Neural progenitor cell (in vitro differentiated cells): ENCODE data around the gene KRTAP17-1. TPM values are rescaled to one million over a fixed set of nuclear protein-coding genes. Genes with fewer than 3 reads are reported as not detected.

Experiments used
- DNase-seq: peaks from one replicate; pipeline ENCODE4 v3.0.0-alpha.2; 2016; ENCODE audit warnings: low spot score
- H2AFZ ChIP-seq: fragments of 200-600 bp; sonication (generic); replicated peaks from 2 replicates; pipeline ENCODE4 v1.6.1; 2016; ENCODE audit warnings: antibody characterized with exemption
- H3F3A ChIP-seq: fragments of 200-600 bp; sonication (generic); 2 replicates; pipeline ENCODE4 v1.6.1; 2016; ENCODE audit warnings: antibody characterized with exemption, low read depth
- H3K27ac ChIP-seq: fragments of 200-600 bp; sonication (generic); 2 replicates; pipeline ENCODE4 v1.5.1; 2016; ENCODE audit warnings: mild to moderate bottlenecking
- H3K27me3 ChIP-seq: fragments of 200-600 bp; sonication (generic); 2 replicates; pipeline ENCODE4 v1.6.1; 2016; ENCODE audit warnings: mild to moderate bottlenecking, moderate library complexity
- H3K36me3 ChIP-seq: fragments of 200-600 bp; sonication (generic); 2 replicates; pipeline ENCODE4 v1.5.1; 2016
- H3K4me1 ChIP-seq: fragments of 200-600 bp; sonication (generic); 2 replicates; pipeline ENCODE4 v1.6.1; 2016; ENCODE audit warnings: mixed run types
- H3K4me2 ChIP-seq: fragments of 200-600 bp; sonication (generic); 2 replicates; pipeline ENCODE4 v1.6.1; 2016
- H3K4me3 ChIP-seq: fragments of 200-600 bp; sonication (generic); 2 replicates; pipeline ENCODE4 v1.5.1; 2016
- H3K79me2 ChIP-seq: fragments of 200-600 bp; sonication (generic); 2 replicates; pipeline ENCODE4 v1.6.1; 2016; ENCODE audit warnings: low read depth
- H3K9ac ChIP-seq: fragments of 200-600 bp; sonication (generic); 2 replicates; pipeline ENCODE4 v1.6.1; 2016
- H3K9me3 ChIP-seq: fragments of 200-600 bp; sonication (generic); 2 replicates; pipeline ENCODE4 v1.5.1; 2016; ENCODE audit warnings: low read depth
- H4K20me1 ChIP-seq: fragments of 200-600 bp; sonication (generic); 2 replicates; pipeline ENCODE4 v1.6.1; 2016; ENCODE audit warnings: low read depth
- H3K27ac Mint-ChIP-seq: 3 replicates; pipeline ENCODE4 v1.8.0; 2021; ENCODE audit warnings: mixed read lengths
- H3K27me3 Mint-ChIP-seq: 2 replicates; pipeline ENCODE4 v1.8.0; 2022; ENCODE audit warnings: low read depth, mild to moderate bottlenecking, inconsistent platforms, moderate library complexity, mixed read lengths; ENCODE audit not compliant: insufficient read depth
- H3K36me3 Mint-ChIP-seq: 3 replicates; pipeline ENCODE4 v1.8.0; 2021; ENCODE audit warnings: mixed read lengths
- H3K4me1 Mint-ChIP-seq: 3 replicates; pipeline ENCODE4 v1.8.0; 2021; ENCODE audit warnings: mixed read lengths
- H3K4me3 Mint-ChIP-seq: 3 replicates; pipeline ENCODE4 v1.8.0; 2021; ENCODE audit warnings: mild to moderate bottlenecking, moderate library complexity, mixed read lengths
- H3K9me3 Mint-ChIP-seq: 3 replicates; pipeline ENCODE4 v1.8.0; 2020; ENCODE audit warnings: mixed read lengths
- EZH2 ChIP-seq: fragments of 200-600 bp; sonication (generic); IDR thresholded peaks from 2 replicates; pipeline ENCODE4 v1.6.1; 2017; ENCODE audit warnings: antibody characterized with exemption, mild to moderate bottlenecking, moderate library complexity
- EZH2phosphoT487 ChIP-seq: fragments of 200-600 bp; sonication (generic); IDR thresholded peaks from 2 replicates; pipeline ENCODE4 v1.6.1; 2017; ENCODE audit warnings: antibody characterized with exemption
- total RNA-seq: library from RNA; depleted of rRNA; stranded (reverse); fragments of >200 nt; gene quantifications from 2 replicates; pipeline ENCODE4 v1.2.3, GENCODE V29; 2015; ENCODE audit warnings: low replicate concordance
- TF ChIP-seq, protein P1 (sequence below): fragments of 200-600 bp; sonication (generic); IDR thresholded peaks from 2 replicates; pipeline ENCODE4 v1.5.1; 2017; ENCODE audit warnings: antibody characterized with exemption, mild to moderate bottlenecking

Gene KRTAP17-1
- total RNA-seq, 1 donor from 2014 or later = not detected

DNA sequence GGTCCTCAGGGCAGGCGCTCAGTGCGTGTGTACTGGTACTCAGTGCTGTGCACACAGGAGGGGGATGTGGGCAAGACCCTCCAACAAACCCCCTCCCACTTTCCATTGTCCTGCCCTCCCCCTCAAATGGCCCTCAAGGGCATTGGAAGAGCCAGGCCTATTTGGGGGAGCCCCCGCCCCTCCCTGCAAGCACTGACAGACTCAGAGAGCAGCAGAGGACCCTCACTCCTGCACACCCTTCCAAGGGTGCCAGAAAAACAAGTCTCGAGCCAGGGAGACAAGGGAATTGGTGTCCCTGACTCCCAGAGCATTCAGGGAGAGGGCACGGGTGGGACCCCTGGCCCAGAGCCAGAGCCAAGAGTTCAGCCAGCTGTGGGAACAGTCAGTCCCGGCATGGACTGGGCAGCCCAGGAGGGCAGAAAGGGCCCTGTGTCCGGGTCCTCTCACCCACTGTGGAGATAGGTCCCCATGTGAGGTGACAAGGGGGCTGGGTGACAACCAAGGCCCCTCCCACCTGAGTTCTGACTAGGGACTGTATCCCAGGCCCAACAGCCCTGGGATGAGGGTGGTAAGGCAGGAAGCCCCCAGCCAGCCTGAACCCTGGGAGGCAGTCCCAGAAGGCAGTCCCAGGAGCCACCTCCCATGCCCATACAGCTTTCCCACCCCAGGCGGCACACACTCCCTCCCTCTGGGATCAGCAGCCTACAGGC lies 12.1 kb upstream of the KRTAP17-1 start:
- Histone ChIP-seq H3K4me3 (no peak overlapping the region), H3K36me3 (no peaks in the 10 kb centered on the region), H3K4me1 (no peaks in the 10 kb centered on the region), H3K9ac (no peak overlapping the region), H3K9me3 (no peaks in the 10 kb centered on the region), H3K27ac (no peak overlapping the region), H3K4me2 (no peak overlapping the region), H2AFZ (no peak overlapping the region), H4K20me1 (no peaks in the 10 kb centered on the region), H3K79me2 (no peaks in the 10 kb centered on the region), H3K27me3 (no peaks in the 10 kb centered on the region), H3F3A (no peaks in the 10 kb centered on the region)
- Mint-ChIP-seq H3K36me3 (no peaks in the 10 kb centered on the region), H3K9me3 (no peaks in the 10 kb centered on the region), H3K4me3 (no peak overlapping the region), H3K27me3 (peaks cover 3% of the 10 kb centered on the region), H3K4me1 (no peaks in the 10 kb centered on the region), H3K27ac (no peak overlapping the region)
- no peak for DNase-seq
- TF ChIP-seq EZH2 = no peak
- TF ChIP-seq, protein P1, sequence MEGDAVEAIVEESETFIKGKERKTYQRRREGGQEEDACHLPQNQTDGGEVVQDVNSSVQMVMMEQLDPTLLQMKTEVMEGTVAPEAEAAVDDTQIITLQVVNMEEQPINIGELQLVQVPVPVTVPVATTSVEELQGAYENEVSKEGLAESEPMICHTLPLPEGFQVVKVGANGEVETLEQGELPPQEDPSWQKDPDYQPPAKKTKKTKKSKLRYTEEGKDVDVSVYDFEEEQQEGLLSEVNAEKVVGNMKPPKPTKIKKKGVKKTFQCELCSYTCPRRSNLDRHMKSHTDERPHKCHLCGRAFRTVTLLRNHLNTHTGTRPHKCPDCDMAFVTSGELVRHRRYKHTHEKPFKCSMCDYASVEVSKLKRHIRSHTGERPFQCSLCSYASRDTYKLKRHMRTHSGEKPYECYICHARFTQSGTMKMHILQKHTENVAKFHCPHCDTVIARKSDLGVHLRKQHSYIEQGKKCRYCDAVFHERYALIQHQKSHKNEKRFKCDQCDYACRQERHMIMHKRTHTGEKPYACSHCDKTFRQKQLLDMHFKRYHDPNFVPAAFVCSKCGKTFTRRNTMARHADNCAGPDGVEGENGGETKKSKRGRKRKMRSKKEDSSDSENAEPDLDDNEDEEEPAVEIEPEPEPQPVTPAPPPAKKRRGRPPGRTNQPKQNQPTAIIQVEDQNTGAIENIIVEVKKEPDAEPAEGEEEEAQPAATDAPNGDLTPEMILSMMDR = no peak

DNA sequence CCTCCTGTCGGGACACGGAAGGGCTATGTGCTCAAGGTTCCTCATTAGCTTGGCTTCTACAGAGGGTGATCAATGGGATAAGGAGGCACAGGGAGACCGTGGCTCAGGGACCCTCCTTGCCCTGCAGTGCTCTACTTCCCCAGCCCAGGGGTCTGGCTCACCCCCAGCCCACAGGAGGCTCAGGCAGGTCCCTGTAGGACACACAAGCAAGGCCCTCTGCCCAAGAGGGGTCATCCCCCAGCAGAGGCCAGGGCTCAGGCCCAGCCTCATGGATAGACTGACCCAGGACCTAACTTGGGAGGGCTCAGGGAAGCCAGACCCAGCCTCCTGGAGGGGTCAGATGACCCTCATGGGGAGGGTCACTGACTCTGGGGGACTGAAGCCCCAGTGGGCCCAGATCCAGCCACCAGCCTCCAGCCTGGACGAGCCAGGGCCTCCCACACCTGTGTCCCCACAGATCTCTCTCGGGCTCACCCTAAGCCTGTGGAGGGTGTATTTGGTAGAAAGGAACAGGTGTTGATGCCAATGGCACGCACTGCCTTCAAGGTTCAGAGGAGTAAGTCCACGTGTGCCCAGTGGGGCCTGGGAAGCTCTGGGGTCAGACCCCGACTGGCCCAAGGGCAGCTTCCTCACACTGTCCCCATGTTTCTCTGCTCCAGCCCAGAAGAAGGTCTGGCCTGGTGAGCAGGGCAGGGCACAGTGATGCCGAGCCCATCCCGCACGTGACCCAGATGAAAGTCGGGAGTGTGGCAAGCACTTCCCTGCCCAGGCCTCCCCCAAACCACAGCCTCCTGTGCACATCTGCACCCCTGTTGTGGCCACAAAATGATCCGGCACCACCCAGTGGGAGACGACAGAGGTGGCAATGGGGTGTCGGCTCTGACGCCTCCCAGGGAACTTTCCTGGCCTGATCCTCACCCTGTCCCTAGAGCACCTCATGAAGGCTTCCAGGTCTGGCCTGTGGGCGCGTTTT lies 10.9 kb upstream of the KRTAP17-1 start:
- Histone ChIP-seq H3K36me3 (no peaks in the 10 kb centered on the region), H3K9me3 (no peaks in the 10 kb centered on the region), H3K4me1 (no peaks in the 10 kb centered on the region), H3K27ac (no peak overlapping the region), H4K20me1 (no peaks in the 10 kb centered on the region), H3K4me2 (no peak overlapping the region), H3K4me3 (no peak overlapping the region), H3K79me2 (no peaks in the 10 kb centered on the region), H3F3A (no peaks in the 10 kb centered on the region), H3K27me3 (no peaks in the 10 kb centered on the region), H3K9ac (no peak overlapping the region), H2AFZ (no peak overlapping the region)
- Mint-ChIP-seq H3K27ac (no peak overlapping the region), H3K27me3 (peaks cover 3% of the 10 kb centered on the region), H3K4me1 (no peaks in the 10 kb centered on the region), H3K36me3 (no peaks in the 10 kb centered on the region), H3K9me3 (no peaks in the 10 kb centered on the region), H3K4me3 (no peak overlapping the region)
- TF ChIP-seq, protein P1 = no peak
- TF ChIP-seq EZH2 (no peak), EZH2phosphoT487 (no peak)
- DNase-seq = no peak

DNA sequence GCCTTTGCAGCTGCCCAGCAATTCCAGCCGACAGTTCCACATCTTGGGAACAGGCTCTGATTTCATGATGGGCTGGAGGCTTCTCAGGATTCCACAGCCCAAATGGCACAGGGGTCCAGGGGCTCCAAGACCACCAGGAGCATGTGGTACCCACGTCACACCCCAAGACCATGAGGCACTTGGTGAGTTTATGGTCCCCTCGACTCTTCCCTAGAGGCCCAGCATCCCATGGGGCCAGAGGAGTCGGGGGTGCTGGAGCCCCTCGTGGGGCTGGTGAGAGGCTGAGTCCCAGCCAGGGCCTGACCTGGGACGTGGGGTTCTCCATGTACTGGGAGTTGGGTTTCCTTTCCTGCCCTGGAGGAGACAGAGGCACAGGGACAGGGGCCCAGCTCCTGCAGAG lies 10.1 kb upstream of the KRTAP17-1 start:
- no peak for DNase-seq
- Histone ChIP-seq H3K27me3 (no peaks in the 10 kb centered on the region), H4K20me1 (no peaks in the 10 kb centered on the region), H3K27ac (no peak overlapping the region), H3K4me2 (no peak overlapping the region), H3K9me3 (no peaks in the 10 kb centered on the region), H3K36me3 (no peaks in the 10 kb centered on the region), H3F3A (no peaks in the 10 kb centered on the region), H2AFZ (no peak overlapping the region), H3K9ac (no peak overlapping the region), H3K4me3 (no peak overlapping the region), H3K4me1 (no peaks in the 10 kb centered on the region), H3K79me2 (no peaks in the 10 kb centered on the region)
- no peak overlapping the region for H3K27ac Mint-ChIP-seq
- H3K36me3 Mint-ChIP-seq = no peaks in the 10 kb centered on the region
- no peaks in the 10 kb centered on the region for H3K9me3 Mint-ChIP-seq
- H3K4me1 Mint-ChIP-seq = no peaks in the 10 kb centered on the region
- H3K27me3 Mint-ChIP-seq = peaks cover 3% of the 10 kb centered on the region
- no peak overlapping the region for H3K4me3 Mint-ChIP-seq
- no peak for TF ChIP-seq EZH2phosphoT487
- no peak for TF ChIP-seq EZH2
- TF ChIP-seq, protein P1 = no peak
